Measurements from ENCODE around the gene HNRNPUL2.

- TF ChIP-seq CTCF (IDR thresholded peaks at IDR 0.05; ENCODE audit: poor library complexity, severe bottlenecking) (peak; percentile 54), SMC3 (conservative IDR thresholded peaks at IDR 0.05; ENCODE audit: poor library complexity) (peak; percentile 48), EZH2 (IDR thresholded peaks at IDR 0.05; ENCODE audit: borderline replicate concordance, insufficient read depth, low read length, poor library complexity, severe bottlenecking) (no peak), RAD21 (conservative IDR thresholded peaks at IDR 0.05) (peak; percentile 37), POLR2AphosphoS5 (IDR thresholded peaks at IDR 0.05) (peak; percentile 98), EP300 (conservative IDR thresholded peaks at IDR 0.05; ENCODE audit: poor library complexity, severe bottlenecking) (peak; percentile 71), TAF1 (IDR thresholded peaks at IDR 0.05; ENCODE audit: low read depth) (peak; percentile 85), MXI1 (conservative IDR thresholded peaks at IDR 0.05; ENCODE audit: poor library complexity, severe bottlenecking) (peak; percentile 93)
- TF ChIP-seq, protein P1, sequence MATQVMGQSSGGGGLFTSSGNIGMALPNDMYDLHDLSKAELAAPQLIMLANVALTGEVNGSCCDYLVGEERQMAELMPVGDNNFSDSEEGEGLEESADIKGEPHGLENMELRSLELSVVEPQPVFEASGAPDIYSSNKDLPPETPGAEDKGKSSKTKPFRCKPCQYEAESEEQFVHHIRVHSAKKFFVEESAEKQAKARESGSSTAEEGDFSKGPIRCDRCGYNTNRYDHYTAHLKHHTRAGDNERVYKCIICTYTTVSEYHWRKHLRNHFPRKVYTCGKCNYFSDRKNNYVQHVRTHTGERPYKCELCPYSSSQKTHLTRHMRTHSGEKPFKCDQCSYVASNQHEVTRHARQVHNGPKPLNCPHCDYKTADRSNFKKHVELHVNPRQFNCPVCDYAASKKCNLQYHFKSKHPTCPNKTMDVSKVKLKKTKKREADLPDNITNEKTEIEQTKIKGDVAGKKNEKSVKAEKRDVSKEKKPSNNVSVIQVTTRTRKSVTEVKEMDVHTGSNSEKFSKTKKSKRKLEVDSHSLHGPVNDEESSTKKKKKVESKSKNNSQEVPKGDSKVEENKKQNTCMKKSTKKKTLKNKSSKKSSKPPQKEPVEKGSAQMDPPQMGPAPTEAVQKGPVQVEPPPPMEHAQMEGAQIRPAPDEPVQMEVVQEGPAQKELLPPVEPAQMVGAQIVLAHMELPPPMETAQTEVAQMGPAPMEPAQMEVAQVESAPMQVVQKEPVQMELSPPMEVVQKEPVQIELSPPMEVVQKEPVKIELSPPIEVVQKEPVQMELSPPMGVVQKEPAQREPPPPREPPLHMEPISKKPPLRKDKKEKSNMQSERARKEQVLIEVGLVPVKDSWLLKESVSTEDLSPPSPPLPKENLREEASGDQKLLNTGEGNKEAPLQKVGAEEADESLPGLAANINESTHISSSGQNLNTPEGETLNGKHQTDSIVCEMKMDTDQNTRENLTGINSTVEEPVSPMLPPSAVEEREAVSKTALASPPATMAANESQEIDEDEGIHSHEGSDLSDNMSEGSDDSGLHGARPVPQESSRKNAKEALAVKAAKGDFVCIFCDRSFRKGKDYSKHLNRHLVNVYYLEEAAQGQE (IDR thresholded peaks at IDR 0.05; ENCODE audit: borderline replicate concordance), result peak; percentile 18
Observed at GRCh38 chr11:62727165-62727871, at the start of gene HNRNPUL2.

Data from neural cell (in vitro differentiated cells).